Measurements from ENCODE around the gene TRIM7. TPM values are rescaled to one million over a fixed set of nuclear protein-coding genes. Genes with fewer than 3 reads are reported as not detected.

Gene TRIM7
- total RNA-seq, 1 experiment from 2014 or later, result 28.1 TPM

- POLR2A ChIA-PET (ENCODE audit: unreplicated experiment), result interaction anchor here (0.7 kb wide), 1 partner anchor 14 kb away, joined by 3 read pairs; no protein-coding TSS in a partner anchor
- H3K4me2 ChIP-seq (ENCODE audit: low read length), result no peak overlapping the region
Measured at GRCh38 chr5:181235689-181236366, 30.8 kb upstream of the TRIM7 start.

DNA sequence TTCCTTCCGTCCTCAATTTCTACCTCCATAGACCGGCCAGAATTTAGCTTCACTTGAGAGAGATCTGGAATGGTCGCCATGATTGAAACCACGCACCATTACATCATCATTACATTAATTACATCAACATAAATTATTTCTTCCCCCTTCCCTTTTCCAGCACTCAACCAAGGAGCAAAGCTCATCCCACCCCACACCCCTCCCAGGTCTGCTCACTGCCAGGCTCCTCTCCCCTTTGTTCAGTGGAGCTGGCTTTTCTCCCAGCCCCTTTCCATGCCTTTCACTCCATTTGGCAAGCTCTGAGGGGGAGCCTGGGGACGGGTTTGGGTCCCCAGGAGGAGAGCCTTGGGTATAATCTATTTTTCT is 30.3 kb upstream of the TRIM7 start:
- H2AFZ ChIP-seq (ENCODE audit: low read length), result no peak overlapping the region
- H3K27me3 ChIP-seq (ENCODE audit: low read length), result no peaks in the 10 kb centered on the region
- H3K36me3 ChIP-seq (ENCODE audit: low read depth, low read length), result peaks cover 51% of the 10 kb centered on the region
- intact Hi-C loops (cut with micrococcal nuclease), result no loop called here
- H4K20me1 ChIP-seq (ENCODE audit: low read length), result peaks cover 39% of the 10 kb centered on the region
- no peak overlapping the region for H3K27ac ChIP-seq (ENCODE audit: low read length)
- no peaks in the 10 kb centered on the region for H3K9me2 ChIP-seq (replicated peaks; ENCODE audit: low read length)
- ChIA-PET POLR2A (ENCODE audit: unreplicated experiment) (interaction anchor here (0.7 to 0.8 kb wide), 2 partner anchors 12 to 13 kb away, joined by 3 to 4 read pairs; partner anchors contain the start of gene TRIM41), CTCF (no interaction called here)
- no peak overlapping the region for H3K4me3 ChIP-seq (ENCODE audit: low read length)
- DNase-seq, result no peak
- ATAC-seq, result peak; percentile 6
- H3K9ac ChIP-seq (ENCODE audit: low read length), result no peak overlapping the region
- no peak overlapping the region for H3K4me2 ChIP-seq (ENCODE audit: low read length)
- peaks cover 20% of the 10 kb centered on the region for H3F3A ChIP-seq (ENCODE audit: low read length, unreplicated experiment)
- H3K9me3 ChIP-seq (ENCODE audit: low read length), result no peaks in the 10 kb centered on the region
- TF ChIP-seq EZH2 (IDR thresholded peaks at IDR 0.05; ENCODE audit: low read length, unreplicated experiment) (no peak), EZH2phosphoT487 (IDR thresholded peaks at IDR 0.05; ENCODE audit: borderline replicate concordance, low read length) (no peak)
- TF ChIP-seq, protein P1, sequence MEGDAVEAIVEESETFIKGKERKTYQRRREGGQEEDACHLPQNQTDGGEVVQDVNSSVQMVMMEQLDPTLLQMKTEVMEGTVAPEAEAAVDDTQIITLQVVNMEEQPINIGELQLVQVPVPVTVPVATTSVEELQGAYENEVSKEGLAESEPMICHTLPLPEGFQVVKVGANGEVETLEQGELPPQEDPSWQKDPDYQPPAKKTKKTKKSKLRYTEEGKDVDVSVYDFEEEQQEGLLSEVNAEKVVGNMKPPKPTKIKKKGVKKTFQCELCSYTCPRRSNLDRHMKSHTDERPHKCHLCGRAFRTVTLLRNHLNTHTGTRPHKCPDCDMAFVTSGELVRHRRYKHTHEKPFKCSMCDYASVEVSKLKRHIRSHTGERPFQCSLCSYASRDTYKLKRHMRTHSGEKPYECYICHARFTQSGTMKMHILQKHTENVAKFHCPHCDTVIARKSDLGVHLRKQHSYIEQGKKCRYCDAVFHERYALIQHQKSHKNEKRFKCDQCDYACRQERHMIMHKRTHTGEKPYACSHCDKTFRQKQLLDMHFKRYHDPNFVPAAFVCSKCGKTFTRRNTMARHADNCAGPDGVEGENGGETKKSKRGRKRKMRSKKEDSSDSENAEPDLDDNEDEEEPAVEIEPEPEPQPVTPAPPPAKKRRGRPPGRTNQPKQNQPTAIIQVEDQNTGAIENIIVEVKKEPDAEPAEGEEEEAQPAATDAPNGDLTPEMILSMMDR (conservative IDR thresholded peaks at IDR 0.05; ENCODE audit: low read depth, low read length), result no peak
- H3K4me1 ChIP-seq (ENCODE audit: insufficient read depth, low read length), result no peaks in the 10 kb centered on the region
- peaks cover 16% of the 10 kb centered on the region for H3K79me2 ChIP-seq (ENCODE audit: low read length)
- BruUV-seq (replicated peaks), result TSS peak; percentile 14

More at GRCh38 chr5:181235689-181236366, 30.8 kb upstream of the TRIM7 start:
- BruUV-seq (replicated peaks), result no TSS peak
- Histone ChIP-seq H3K9me2 (replicated peaks; ENCODE audit: low read length) (no peaks in the 10 kb centered on the region), H3K9ac (ENCODE audit: low read length) (no peak overlapping the region), H3F3A (ENCODE audit: low read length, unreplicated experiment) (peaks cover 20% of the 10 kb centered on the region), H4K20me1 (ENCODE audit: low read length) (peaks cover 44% of the 10 kb centered on the region), H3K27me3 (ENCODE audit: low read length) (no peaks in the 10 kb centered on the region), H3K27ac (ENCODE audit: low read length) (no peak overlapping the region), H3K79me2 (ENCODE audit: low read length) (peaks cover 21% of the 10 kb centered on the region), H3K4me3 (ENCODE audit: low read length) (no peak overlapping the region), H3K9me3 (ENCODE audit: low read length) (no peaks in the 10 kb centered on the region), H2AFZ (ENCODE audit: low read length) (no peak overlapping the region), H3K36me3 (ENCODE audit: low read depth, low read length) (peaks cover 54% of the 10 kb centered on the region), H3K4me1 (ENCODE audit: insufficient read depth, low read length) (peaks cover under 1% of the 10 kb centered on the region; the same call in 1 of the 2 replicates)
- ATAC-seq, result peak; percentile 4; the same call in 1 of the 2 replicates
- CTCF ChIA-PET, result no interaction called here
- no peak for DNase-seq
- intact Hi-C loops (cut with micrococcal nuclease), result no loop called here
- no peak for TF ChIP-seq EZH2phosphoT487 (IDR thresholded peaks at IDR 0.05; ENCODE audit: borderline replicate concordance, low read length)
- no peak for TF ChIP-seq EZH2 (IDR thresholded peaks at IDR 0.05; ENCODE audit: low read length, unreplicated experiment)
- TF ChIP-seq, protein P1 (conservative IDR thresholded peaks at IDR 0.05; ENCODE audit: low read depth, low read length), result no peak
